GM12878 (cell line): ENCODE results near the gene SLX9. TPM values are rescaled to one million over a fixed set of nuclear protein-coding genes. Genes with fewer than 3 reads are reported as not detected.

Experiments used
- ATF2 ChIP-seq: IDR thresholded peaks from 2 replicates; pipeline ENCODE4 v1.6.1; 2012; ENCODE audit warnings: low read length, inconsistent platforms
- GABPA ChIP-seq: IDR thresholded peaks from 2 replicates; pipeline ENCODE4 v1.6.1; 2014; ENCODE audit warnings: antibody characterized with exemption, low read depth, mild to moderate bottlenecking, inconsistent platforms
- KAT2A ChIP-seq: conservative IDR thresholded peaks from 2 replicates; pipeline ENCODE4 v1.6.1; 2011; ENCODE audit warnings: low read depth, low read length; ENCODE audit not compliant: control insufficient read depth
- PAX5 ChIP-seq: IDR thresholded peaks from 2 replicates; pipeline ENCODE4 v1.6.1; 2011; ENCODE audit warnings: low read depth, low read length, borderline replicate concordance
- POLR2AphosphoS2 ChIP-seq: IDR thresholded peaks from 2 replicates; pipeline ENCODE4 v1.6.1; 2011; ENCODE audit warnings: low read depth, mild to moderate bottlenecking, low read length, improper control_type of control experiment, moderate library complexity
- POU2F2 ChIP-seq: IDR thresholded peaks from 3 replicates; pipeline ENCODE4 v1.6.1; 2011; ENCODE audit warnings: low read depth, mild to moderate bottlenecking, low read length, borderline replicate concordance
- PRDM15 ChIP-seq: fragments of 450-650 bp; formaldehyde crosslinking; IDR thresholded peaks from 2 replicates; pipeline ENCODE4 v1.4.0; 2020; ENCODE audit warnings: mild to moderate bottlenecking, moderate library complexity
- SMC3 ChIP-seq: IDR thresholded peaks from 2 replicates; pipeline ENCODE4 v1.6.1; 2011; ENCODE audit warnings: low read length, improper control_type of control experiment, borderline replicate concordance
- TCF12 ChIP-seq: IDR thresholded peaks from 2 replicates; pipeline ENCODE4 v1.6.1; 2011; ENCODE audit warnings: low read depth, mild to moderate bottlenecking, low read length
- ZBTB11 ChIP-seq: fragments of 450-650 bp; formaldehyde crosslinking; IDR thresholded peaks from 2 replicates; pipeline ENCODE4 v1.5.0; 2022; ENCODE audit warnings: mild to moderate bottlenecking, missing genetic modification characterization
- polyA plus RNA-seq, 11 experiments: library from polyadenylated mRNA; depleted of rRNA in 4 of 11; unstranded in 6 of 11; stranded (reverse) in 5 of 11; fragments of >200 nt; fragmentation: Nextera tagmentation in 4 of 11; fragmentation: Illumina TruSeq in 1 of 11; extraction: Ambion mirVana in 4 of 11; extraction: Trizol in 1 of 11; gene quantifications; 1 replicate in 1 of 11; 2 replicates in 10 of 11; pipeline versions ENCODE4 v1.2.1 to v1.2.3, GENCODE V29; 2011 to 2016; ENCODE audit warnings: inconsistent platforms in 2 of 11, missing spikeins in 2 of 11, low read depth in 1 of 11
- total RNA-seq, 4 experiments: library from RNA; depleted of rRNA in 3 of 4; stranded (reverse); fragments of >200 nt in 3 of 4; fragmentation: Illumina TruSeq in 1 of 4; extraction: Trizol in 1 of 4; gene quantifications; 2 replicates each; pipeline versions ENCODE4 v1.2.1 to v1.2.3, GENCODE V29; 2013 to 2021

The SLX9 gene
- total and polyA plus RNA-seq, 10 of the 15 experiments (the other 5 are each of a cell fraction or from before 2014, with no cell fraction given) = 0.69 to 81.3 (median 33.9) TPM

GRCh38 chr21:44892536-44893277 is 47.1 kb upstream of the SLX9 start (continued):
- TF ChIP-seq PRDM15 (CRISPR knock-in tag) (no peak), GABPA (no peak), ATF2 (no peak), KAT2A (no peak), ZBTB11 (no peak), POU2F2 (no peak), POLR2AphosphoS2 (no peak), TCF12 (no peak), PAX5 (no peak), SMC3 (peak; percentile 99)
